ENCODE measurements around the gene IGFLR1. TPM values are rescaled to one million over a fixed set of nuclear protein-coding genes. Genes with fewer than 3 reads are reported as not detected.

The IGFLR1 gene
- total and polyA plus RNA-seq, 9 of the 15 experiments (the other 6 are each of a cell fraction or from before 2014, with no cell fraction given), result 1.0 to 14.3 (median 4.6) TPM

DNA sequence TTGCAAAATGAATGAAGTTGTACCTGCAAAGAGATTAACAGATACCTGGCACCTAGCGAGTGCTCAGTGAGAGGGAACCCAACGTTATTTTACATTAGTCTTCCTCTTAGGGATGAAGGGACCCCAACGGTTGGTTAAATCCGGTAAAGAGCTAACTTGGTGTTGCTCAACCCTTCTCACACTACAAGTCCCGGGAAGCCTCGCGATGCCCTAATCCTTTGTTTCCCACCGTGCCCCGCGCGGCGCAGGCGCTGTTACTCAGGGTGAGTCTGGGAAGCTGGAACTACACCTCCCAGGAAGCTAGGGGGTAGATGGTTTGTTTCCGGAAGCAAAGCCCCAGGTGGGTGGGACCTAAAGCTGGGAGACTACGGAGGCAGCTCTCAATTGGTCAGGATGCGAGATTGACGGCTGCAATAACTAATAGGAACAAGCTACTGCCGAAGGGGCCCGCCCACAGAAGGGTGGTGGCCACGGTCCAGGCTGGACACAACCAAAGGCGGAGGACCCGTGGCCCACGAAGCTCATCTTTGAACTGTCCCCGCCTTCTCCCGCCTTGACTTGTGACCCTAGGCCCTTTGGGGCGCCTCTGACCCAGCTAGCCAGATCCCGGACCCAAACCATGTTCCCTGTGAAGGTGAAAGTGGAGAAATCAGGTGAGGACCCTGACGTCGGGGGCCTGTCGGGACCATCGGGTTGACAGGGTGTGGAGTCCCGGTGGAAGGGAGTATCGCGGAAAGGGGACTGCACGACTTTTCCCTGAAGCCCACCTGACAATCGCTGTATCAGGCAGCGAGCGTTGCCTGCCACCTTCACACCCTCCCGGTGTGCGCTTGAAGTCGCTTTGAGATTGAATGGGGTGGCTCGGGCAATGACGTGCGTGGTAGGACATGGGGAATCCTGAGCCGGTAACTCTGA, 6.1 kb upstream of the IGFLR1 start, which contains the start of gene LIN37 (continued):
- TF ChIP-seq, protein P1, sequence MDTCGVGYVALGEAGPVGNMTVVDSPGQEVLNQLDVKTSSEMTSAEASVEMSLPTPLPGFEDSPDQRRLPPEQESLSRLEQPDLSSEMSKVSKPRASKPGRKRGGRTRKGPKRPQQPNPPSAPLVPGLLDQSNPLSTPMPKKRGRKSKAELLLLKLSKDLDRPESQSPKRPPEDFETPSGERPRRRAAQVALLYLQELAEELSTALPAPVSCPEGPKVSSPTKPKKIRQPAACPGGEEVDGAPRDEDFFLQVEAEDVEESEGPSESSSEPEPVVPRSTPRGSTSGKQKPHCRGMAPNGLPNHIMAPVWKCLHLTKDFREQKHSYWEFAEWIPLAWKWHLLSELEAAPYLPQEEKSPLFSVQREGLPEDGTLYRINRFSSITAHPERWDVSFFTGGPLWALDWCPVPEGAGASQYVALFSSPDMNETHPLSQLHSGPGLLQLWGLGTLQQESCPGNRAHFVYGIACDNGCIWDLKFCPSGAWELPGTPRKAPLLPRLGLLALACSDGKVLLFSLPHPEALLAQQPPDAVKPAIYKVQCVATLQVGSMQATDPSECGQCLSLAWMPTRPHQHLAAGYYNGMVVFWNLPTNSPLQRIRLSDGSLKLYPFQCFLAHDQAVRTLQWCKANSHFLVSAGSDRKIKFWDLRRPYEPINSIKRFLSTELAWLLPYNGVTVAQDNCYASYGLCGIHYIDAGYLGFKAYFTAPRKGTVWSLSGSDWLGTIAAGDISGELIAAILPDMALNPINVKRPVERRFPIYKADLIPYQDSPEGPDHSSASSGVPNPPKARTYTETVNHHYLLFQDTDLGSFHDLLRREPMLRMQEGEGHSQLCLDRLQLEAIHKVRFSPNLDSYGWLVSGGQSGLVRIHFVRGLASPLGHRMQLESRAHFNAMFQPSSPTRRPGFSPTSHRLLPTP (IDR thresholded peaks at IDR 0.05; ENCODE audit: borderline replicate concordance, extremely low read depth, insufficient read length), result no peak
- TF ChIP-seq PTTG1 (tag; IDR thresholded peaks at IDR 0.05; ENCODE audit: low read depth), result no peak
- peak; percentile 50 for TF ChIP-seq ZFX (CRISPR knock-in tag; IDR thresholded peaks at IDR 0.05)
- peak; percentile 88 for TF ChIP-seq POLR2G (IDR thresholded peaks at IDR 0.05; ENCODE audit: low read depth, low read length)
- peak; percentile 77 for TF ChIP-seq SUPT5H (IDR thresholded peaks at IDR 0.05)
- TF ChIP-seq, protein P2, sequence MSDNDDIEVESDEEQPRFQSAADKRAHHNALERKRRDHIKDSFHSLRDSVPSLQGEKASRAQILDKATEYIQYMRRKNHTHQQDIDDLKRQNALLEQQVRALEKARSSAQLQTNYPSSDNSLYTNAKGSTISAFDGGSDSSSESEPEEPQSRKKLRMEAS (CRISPR knock-in tag; IDR thresholded peaks at IDR 0.05), result 0 out of 2 replicates have a peak, but pooled peaks have one; percentile 27
- 0 out of 2 replicates have a peak, but pooled peaks have one; percentile 31 for TF ChIP-seq BHLHE40 (IDR thresholded peaks at IDR 0.05; ENCODE audit: low read length)
- TF ChIP-seq ASH1L (IDR thresholded peaks at IDR 0.05; ENCODE audit: borderline replicate concordance, low read depth, partially characterized antibody), result peak; percentile 92
- TF ChIP-seq SAP30 (IDR thresholded peaks at IDR 0.05; ENCODE audit: borderline replicate concordance, insufficient read depth, low read depth, low read length, poor library complexity, severe bottlenecking), result peak; percentile 63
- TF ChIP-seq, protein P3, sequence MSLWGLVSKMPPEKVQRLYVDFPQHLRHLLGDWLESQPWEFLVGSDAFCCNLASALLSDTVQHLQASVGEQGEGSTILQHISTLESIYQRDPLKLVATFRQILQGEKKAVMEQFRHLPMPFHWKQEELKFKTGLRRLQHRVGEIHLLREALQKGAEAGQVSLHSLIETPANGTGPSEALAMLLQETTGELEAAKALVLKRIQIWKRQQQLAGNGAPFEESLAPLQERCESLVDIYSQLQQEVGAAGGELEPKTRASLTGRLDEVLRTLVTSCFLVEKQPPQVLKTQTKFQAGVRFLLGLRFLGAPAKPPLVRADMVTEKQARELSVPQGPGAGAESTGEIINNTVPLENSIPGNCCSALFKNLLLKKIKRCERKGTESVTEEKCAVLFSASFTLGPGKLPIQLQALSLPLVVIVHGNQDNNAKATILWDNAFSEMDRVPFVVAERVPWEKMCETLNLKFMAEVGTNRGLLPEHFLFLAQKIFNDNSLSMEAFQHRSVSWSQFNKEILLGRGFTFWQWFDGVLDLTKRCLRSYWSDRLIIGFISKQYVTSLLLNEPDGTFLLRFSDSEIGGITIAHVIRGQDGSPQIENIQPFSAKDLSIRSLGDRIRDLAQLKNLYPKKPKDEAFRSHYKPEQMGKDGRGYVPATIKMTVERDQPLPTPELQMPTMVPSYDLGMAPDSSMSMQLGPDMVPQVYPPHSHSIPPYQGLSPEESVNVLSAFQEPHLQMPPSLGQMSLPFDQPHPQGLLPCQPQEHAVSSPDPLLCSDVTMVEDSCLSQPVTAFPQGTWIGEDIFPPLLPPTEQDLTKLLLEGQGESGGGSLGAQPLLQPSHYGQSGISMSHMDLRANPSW (CRISPR knock-in tag; IDR thresholded peaks at IDR 0.05), result no peak
- TF ChIP-seq, protein P4, sequence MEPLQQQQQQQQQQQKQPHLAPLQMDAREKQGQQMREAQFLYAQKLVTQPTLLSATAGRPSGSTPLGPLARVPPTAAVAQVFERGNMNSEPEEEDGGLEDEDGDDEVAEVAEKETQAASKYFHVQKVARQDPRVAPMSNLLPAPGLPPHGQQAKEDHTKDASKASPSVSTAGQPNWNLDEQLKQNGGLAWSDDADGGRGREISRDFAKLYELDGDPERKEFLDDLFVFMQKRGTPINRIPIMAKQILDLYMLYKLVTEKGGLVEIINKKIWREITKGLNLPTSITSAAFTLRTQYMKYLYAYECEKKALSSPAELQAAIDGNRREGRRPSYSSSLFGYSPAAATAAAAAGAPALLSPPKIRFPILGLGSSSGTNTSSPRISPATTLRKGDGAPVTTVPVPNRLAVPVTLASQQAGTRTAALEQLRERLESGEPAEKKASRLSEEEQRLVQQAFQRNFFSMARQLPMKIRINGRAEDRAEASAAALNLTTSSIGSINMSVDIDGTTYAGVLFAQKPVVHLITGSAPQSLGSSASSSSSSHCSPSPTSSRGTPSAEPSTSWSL (CRISPR knock-in tag; IDR thresholded peaks at IDR 0.05; ENCODE audit: borderline replicate concordance), result no peak
- TF ChIP-seq, protein P5, sequence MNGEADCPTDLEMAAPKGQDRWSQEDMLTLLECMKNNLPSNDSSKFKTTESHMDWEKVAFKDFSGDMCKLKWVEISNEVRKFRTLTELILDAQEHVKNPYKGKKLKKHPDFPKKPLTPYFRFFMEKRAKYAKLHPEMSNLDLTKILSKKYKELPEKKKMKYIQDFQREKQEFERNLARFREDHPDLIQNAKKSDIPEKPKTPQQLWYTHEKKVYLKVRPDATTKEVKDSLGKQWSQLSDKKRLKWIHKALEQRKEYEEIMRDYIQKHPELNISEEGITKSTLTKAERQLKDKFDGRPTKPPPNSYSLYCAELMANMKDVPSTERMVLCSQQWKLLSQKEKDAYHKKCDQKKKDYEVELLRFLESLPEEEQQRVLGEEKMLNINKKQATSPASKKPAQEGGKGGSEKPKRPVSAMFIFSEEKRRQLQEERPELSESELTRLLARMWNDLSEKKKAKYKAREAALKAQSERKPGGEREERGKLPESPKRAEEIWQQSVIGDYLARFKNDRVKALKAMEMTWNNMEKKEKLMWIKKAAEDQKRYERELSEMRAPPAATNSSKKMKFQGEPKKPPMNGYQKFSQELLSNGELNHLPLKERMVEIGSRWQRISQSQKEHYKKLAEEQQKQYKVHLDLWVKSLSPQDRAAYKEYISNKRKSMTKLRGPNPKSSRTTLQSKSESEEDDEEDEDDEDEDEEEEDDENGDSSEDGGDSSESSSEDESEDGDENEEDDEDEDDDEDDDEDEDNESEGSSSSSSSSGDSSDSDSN (IDR thresholded peaks at IDR 0.05; ENCODE audit: borderline replicate concordance in 1 of 2, low read depth in 2 of 2, low read length in 2 of 2), result no peak
